ENCODE data around the gene FKRP.
A peak's percentile ranks its signal among the peaks of the same experiment; 100 is the strongest.

The FKRP gene

GRCh38 chr19:46745521-46746280 lies at the start of gene FKRP:
Gene FKRP, plus strand, starts transcription at chr19:46746057. Its CDS starts 9,394 bp downstream, at chr19:46755451.
- peaks cover 29% of the 10 kb centered on the region for H3K4me1 ChIP-seq (ENCODE audit: insufficient read depth, low read length, poor library complexity, severe bottlenecking)
- 0 out of 2 replicates have a peak, but pooled peaks cover 5% of the 10 kb centered on the region for H3F3A ChIP-seq (ENCODE audit: low read depth)
- no peaks in the 10 kb centered on the region for H3K36me3 ChIP-seq (ENCODE audit: insufficient read depth, low read length)
- no peaks in the 10 kb centered on the region for H3K9me2 ChIP-seq (replicated peaks; ENCODE audit: low read depth, low read length)
- peaks cover 8% of the 10 kb centered on the region for H3K27me3 ChIP-seq (ENCODE audit: insufficient read depth, low read length, poor library complexity, severe bottlenecking)
- H3K4me2 ChIP-seq (ENCODE audit: low read depth, low read length, poor library complexity, severe bottlenecking), result peak within 1 kb of the TSS; percentile 94
- peaks cover 60% of the 10 kb centered on the region for H3K79me2 ChIP-seq (ENCODE audit: insufficient read depth, low read length)
- peaks cover 47% of the 10 kb centered on the region for H4K20me1 ChIP-seq (ENCODE audit: insufficient read depth, low read length, poor library complexity, severe bottlenecking)
- peak within 1 kb of the TSS; percentile 86 for H3K9ac ChIP-seq (ENCODE audit: low read depth, low read length, poor library complexity, severe bottlenecking)
- no peaks in the 10 kb centered on the region for H3K9me3 ChIP-seq (ENCODE audit: insufficient read depth, low read depth, low read length)
- peak within 1 kb of the TSS; percentile 82 for H3K4me3 ChIP-seq (ENCODE audit: low read length, poor library complexity, severe bottlenecking)
- TF ChIP-seq CTCF (conservative IDR thresholded peaks at IDR 0.05; ENCODE audit: low read length), result no peak
- no peak for TF ChIP-seq EZH2phosphoT487 (IDR thresholded peaks at IDR 0.05; ENCODE audit: borderline replicate concordance)
- H2AFZ ChIP-seq (ENCODE audit: low read length), result peak within 1 kb of the TSS; percentile 89

GRCh38 chr19:46696866-46697203 lies 49.0 kb upstream of the FKRP start:
- Histone ChIP-seq H3K9ac (ENCODE audit: low read depth, low read length, poor library complexity, severe bottlenecking) (no peak overlapping the region), H3K4me3 (ENCODE audit: low read length, poor library complexity, severe bottlenecking) (no peak overlapping the region), H2AFZ (ENCODE audit: low read length) (no peak overlapping the region), H3K4me2 (ENCODE audit: low read depth, low read length, poor library complexity, severe bottlenecking) (no peak overlapping the region), H3K36me3 (ENCODE audit: insufficient read depth, low read length) (peaks cover 89% of the 10 kb centered on the region), H4K20me1 (ENCODE audit: insufficient read depth, low read length, poor library complexity, severe bottlenecking) (peaks cover 16% of the 10 kb centered on the region), H3K79me2 (ENCODE audit: insufficient read depth, low read length) (no peaks in the 10 kb centered on the region), H3K9me2 (replicated peaks; ENCODE audit: low read depth, low read length) (no peaks in the 10 kb centered on the region), H3F3A (ENCODE audit: low read depth) (no peaks in the 10 kb centered on the region), H3K9me3 (ENCODE audit: insufficient read depth, low read depth, low read length) (no peaks in the 10 kb centered on the region), H3K27me3 (ENCODE audit: insufficient read depth, low read length, poor library complexity, severe bottlenecking) (no peaks in the 10 kb centered on the region), H3K4me1 (ENCODE audit: insufficient read depth, low read length, poor library complexity, severe bottlenecking) (no peaks in the 10 kb centered on the region)
- no peak for TF ChIP-seq EZH2phosphoT487 (IDR thresholded peaks at IDR 0.05; ENCODE audit: borderline replicate concordance)

- no peaks in the 10 kb centered on the region for H3K27me3 ChIP-seq (ENCODE audit: insufficient read depth, low read length, poor library complexity, severe bottlenecking)
- H2AFZ ChIP-seq (ENCODE audit: low read length), result no peak overlapping the region
- no peaks in the 10 kb centered on the region for H3K9me3 ChIP-seq (ENCODE audit: insufficient read depth, low read depth, low read length)
- no peaks in the 10 kb centered on the region for H3F3A ChIP-seq (ENCODE audit: low read depth)
- H3K9ac ChIP-seq (ENCODE audit: low read depth, low read length, poor library complexity, severe bottlenecking), result no peak overlapping the region
- H3K36me3 ChIP-seq (ENCODE audit: insufficient read depth, low read length), result peaks cover 88% of the 10 kb centered on the region
- no peak for TF ChIP-seq CTCF (conservative IDR thresholded peaks at IDR 0.05; ENCODE audit: low read length)
- TF ChIP-seq EZH2phosphoT487 (IDR thresholded peaks at IDR 0.05; ENCODE audit: borderline replicate concordance), result no peak
- no peaks in the 10 kb centered on the region for H3K9me2 ChIP-seq (replicated peaks; ENCODE audit: low read depth, low read length)
- H3K4me2 ChIP-seq (ENCODE audit: low read depth, low read length, poor library complexity, severe bottlenecking), result no peak overlapping the region
- H3K4me3 ChIP-seq (ENCODE audit: low read length, poor library complexity, severe bottlenecking), result no peak overlapping the region
- no peaks in the 10 kb centered on the region for H3K4me1 ChIP-seq (ENCODE audit: insufficient read depth, low read length, poor library complexity, severe bottlenecking)
- H3K79me2 ChIP-seq (ENCODE audit: insufficient read depth, low read length), result no peaks in the 10 kb centered on the region
- H4K20me1 ChIP-seq (ENCODE audit: insufficient read depth, low read length, poor library complexity, severe bottlenecking), result peaks cover 15% of the 10 kb centered on the region
Observed at GRCh38 chr19:46697204-46697960, 48.5 kb upstream of the FKRP start.

Data from Loucy (cell line).